ENCODE data around the gene LZTS3. TPM values are rescaled to one million over a fixed set of nuclear protein-coding genes. Genes with fewer than 3 reads are reported as not detected.

LZTS3 gene
- polyA plus RNA-seq, 10 donors = 2.6 to 4.3 (median 3.3) TPM

GRCh38 chr20:3115190-3116107, 57.9 kb downstream of the LZTS3 start:
- peak; percentile 25 to 71 (median 55) for DNase-seq

Other genes starting within 250 kb of the LZTS3 start
- under 1 TPM in 5 of 10 donors, not detected in 5; 0.16 to 0.46 (median 0.27) TPM for gene GNRH2, start 129.9 kb downstream of the LZTS3 start, polyA plus RNA-seq (ENCODE audit: insufficient read length in 10 of 10)
- 10 to 100 TPM; 25.0 to 43.8 (median 32.2) TPM for gene MRPS26, start 127.5 kb downstream of the LZTS3 start, polyA plus RNA-seq (ENCODE audit: insufficient read length in 10 of 10)
- 1 to 10 TPM in 1 of 10 donors, under 1 TPM in 6, not detected in 3; 0.35 to 1.3 (median 0.74) TPM for gene OXT, start 101.9 kb downstream of the LZTS3 start, polyA plus RNA-seq (ENCODE audit: insufficient read length in 10 of 10)
- under 1 TPM in 3 of 10 donors, not detected in 7; 0.26 to 0.45 (median 0.28) TPM for gene AVP, start 88.8 kb downstream of the LZTS3 start, polyA plus RNA-seq (ENCODE audit: insufficient read length in 10 of 10)
- gene FASTKD5, start 13.7 kb downstream of the LZTS3 start, polyA plus RNA-seq (ENCODE audit: insufficient read length in 10 of 10) = 10 to 100 TPM in 9 of 10 donors, 1 to 10 TPM in 1; 8.9 to 12.8 (median 10.8) TPM
- gene UBOX5, start 13.7 kb downstream of the LZTS3 start, polyA plus RNA-seq (ENCODE audit: insufficient read length in 10 of 10) = 1 to 10 TPM; 5.2 to 9.1 (median 7.0) TPM
- gene DDRGK1, start 31.1 kb upstream of the LZTS3 start, polyA plus RNA-seq (ENCODE audit: insufficient read length in 10 of 10) = 10 to 100 TPM; 23.7 to 33.4 (median 26.6) TPM
- 10 to 100 TPM; 28.9 to 46.7 (median 40.6) TPM for gene ITPA, start 35.9 kb upstream of the LZTS3 start, polyA plus RNA-seq (ENCODE audit: insufficient read length in 10 of 10)
- 1 to 10 TPM in 4 of 10 donors, under 1 TPM in 6; 0.44 to 1.5 (median 0.87) TPM for gene SLC4A11, start 65.6 kb upstream of the LZTS3 start, polyA plus RNA-seq (ENCODE audit: insufficient read length in 10 of 10)
- 10 to 100 TPM; 13.4 to 18.5 (median 15.5) TPM for gene DNAAF9, start 234.1 kb upstream of the LZTS3 start, polyA plus RNA-seq (ENCODE audit: insufficient read length in 10 of 10)